VCaP (cell line): ENCODE results near the gene ADAMTS12.

Experiments
- H3K27ac ChIP-seq: fragments of 450-650 bp; 2 replicates; pipeline ENCODE4 v1.5.1; 2017
- CTCF ChIP-seq: fragments of 450-650 bp; conservative IDR thresholded peaks from 2 replicates; pipeline ENCODE4 v1.5.1; 2017; ENCODE audit warnings: mild to moderate bottlenecking, moderate library complexity

The ADAMTS12 gene

GRCh38 chr5:33631139-33631538, 260.7 kb downstream of the ADAMTS12 start:
- H3K27ac ChIP-seq: no peak overlapping the region
- TF ChIP-seq CTCF: no peak

GRCh38 chr5:33629999-33630398, 261.8 kb downstream of the ADAMTS12 start:
- H3K27ac ChIP-seq: no peak overlapping the region
- TF ChIP-seq CTCF: no peak

- no peak for TF ChIP-seq CTCF
- H3K27ac ChIP-seq: no peak overlapping the region
Observed at GRCh38 chr5:33628796-33629195, 263.0 kb downstream of the ADAMTS12 start.

- TF ChIP-seq CTCF: no peak
- H3K27ac ChIP-seq: no peak overlapping the region
Observed at GRCh38 chr5:33621514-33621913, 270.3 kb downstream of the ADAMTS12 start.

- H3K27ac ChIP-seq: no peak overlapping the region
- TF ChIP-seq CTCF: no peak
Observed at GRCh38 chr5:33614039-33614438, 277.8 kb downstream of the ADAMTS12 start.

GRCh38 chr5:33612386-33612785, 279.4 kb downstream of the ADAMTS12 start:
- TF ChIP-seq CTCF: no peak
- no peak overlapping the region for H3K27ac ChIP-seq

GRCh38 chr5:33611877-33612276, 279.9 kb downstream of the ADAMTS12 start:
- no peak for TF ChIP-seq CTCF
- H3K27ac ChIP-seq: no peak overlapping the region
